ENCODE results near the gene ZNF804A.

Gene ZNF804A

DNA sequence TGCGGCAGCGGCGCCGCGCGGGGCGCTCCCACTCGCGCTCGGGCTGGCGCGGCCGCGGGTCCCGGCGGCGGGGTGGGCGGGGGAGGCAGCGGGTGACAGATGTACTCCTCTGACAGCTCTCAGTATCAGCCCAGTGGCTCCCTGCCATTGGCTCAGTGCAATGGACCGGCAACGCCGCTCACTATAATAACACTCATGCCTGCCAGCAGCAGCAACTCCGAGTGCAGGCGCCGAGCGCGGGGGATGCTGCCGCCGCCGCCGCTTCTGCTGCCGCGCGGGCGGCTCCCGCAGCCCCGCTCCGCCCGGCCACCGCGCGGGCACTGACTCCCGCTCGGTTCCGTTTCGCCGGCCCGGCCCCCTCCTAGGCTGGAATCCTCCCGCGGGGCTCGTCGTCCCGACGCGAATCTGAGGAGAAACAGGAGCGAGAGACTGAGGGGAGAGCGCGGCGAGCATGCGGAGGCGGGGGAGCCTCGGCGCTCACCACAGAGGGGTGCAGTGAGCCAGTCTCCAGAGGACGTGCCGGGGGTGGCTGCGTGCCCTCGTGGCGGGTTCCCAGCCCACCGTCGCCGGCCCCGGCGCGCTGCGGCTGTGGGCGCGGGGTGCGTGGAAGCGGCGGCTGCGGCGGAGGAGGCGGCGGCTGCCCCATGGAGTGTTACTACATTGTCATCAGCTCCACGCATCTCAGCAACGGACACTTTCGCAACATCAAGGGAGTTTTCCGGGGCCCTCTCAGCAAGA lies at the start of gene ZNF804A:
ZNF804A (plus strand) TSS at position 214 of the 738 bp plus-strand sequence; CDS start at position 645, 431 bp downstream.
- H3K9me3 Mint-ChIP-seq: no peaks in the 10 kb centered on the region
- peak within 1 kb of the TSS; percentile 55 for H3K4me3 Mint-ChIP-seq
- H3K4me1 Mint-ChIP-seq (ENCODE audit: low read depth): peaks cover 15% of the 10 kb centered on the region
- peaks cover 54% of the 10 kb centered on the region for H3K27me3 Mint-ChIP-seq
- peak; percentile 28 for DNase-seq
- no peak within 1 kb of the TSS for H3K27ac Mint-ChIP-seq
- H3K36me3 Mint-ChIP-seq (ENCODE audit: low read depth): no peaks in the 10 kb centered on the region

- Mint-ChIP-seq H3K27ac (no peak overlapping the region), H3K27me3 (no peaks in the 10 kb centered on the region), H3K4me1 (ENCODE audit: low read depth) (no peaks in the 10 kb centered on the region), H3K4me3 (no peak overlapping the region), H3K9me3 (no peaks in the 10 kb centered on the region), H3K36me3 (ENCODE audit: low read depth) (no peaks in the 10 kb centered on the region)
- DNase-seq: no peak
Observed at GRCh38 chr2:184549153-184549552, 49.2 kb upstream of the ZNF804A start.

DNA sequence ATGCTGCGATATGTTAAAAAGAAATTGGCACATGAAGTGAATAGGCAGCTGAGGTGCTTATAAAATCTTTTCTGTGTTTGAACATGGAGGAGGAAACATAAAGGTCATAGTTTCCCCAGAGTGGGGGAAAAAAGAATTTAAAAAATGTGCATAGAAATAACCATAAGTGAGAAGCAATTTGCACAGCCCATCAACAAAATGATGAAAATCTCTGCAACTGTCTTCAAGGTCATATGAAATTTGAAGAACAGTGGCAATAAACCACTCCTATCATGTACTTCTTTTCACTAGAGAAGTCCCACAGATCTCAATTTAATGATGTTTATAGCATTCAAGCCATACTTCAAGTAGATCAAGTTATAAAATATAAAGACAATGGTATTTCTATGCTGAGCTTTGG lies 46.7 kb upstream of the ZNF804A start:
- no peaks in the 10 kb centered on the region for H3K9me3 Mint-ChIP-seq
- no peak overlapping the region for H3K27ac Mint-ChIP-seq
- H3K27me3 Mint-ChIP-seq: no peaks in the 10 kb centered on the region
- H3K4me1 Mint-ChIP-seq (ENCODE audit: low read depth): no peaks in the 10 kb centered on the region
- H3K36me3 Mint-ChIP-seq (ENCODE audit: low read depth): no peaks in the 10 kb centered on the region
- DNase-seq: no peak
- H3K4me3 Mint-ChIP-seq: no peak overlapping the region

DNA sequence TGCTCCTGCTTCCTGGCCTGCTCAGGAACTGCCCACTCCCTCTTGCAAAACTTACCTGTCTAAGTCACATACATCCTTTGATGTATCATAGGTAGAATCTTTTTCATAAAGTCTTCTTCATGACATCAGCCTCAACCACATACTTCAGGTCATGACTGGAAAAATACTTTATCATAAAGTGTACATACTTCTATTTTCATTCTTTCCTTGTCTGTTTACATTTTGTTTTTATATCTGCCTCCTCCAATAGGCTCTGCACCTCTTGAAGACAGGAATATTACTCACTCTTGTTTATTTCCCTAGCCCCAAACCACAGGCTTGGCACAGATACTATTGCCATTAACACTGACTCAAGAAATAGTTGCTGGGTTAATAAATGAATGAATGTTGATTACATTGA lies 43.6 kb upstream of the ZNF804A start:
- no peak overlapping the region for H3K27ac Mint-ChIP-seq
- no peaks in the 10 kb centered on the region for H3K36me3 Mint-ChIP-seq (ENCODE audit: low read depth)
- peaks cover 2% of the 10 kb centered on the region for H3K9me3 Mint-ChIP-seq
- no peak for DNase-seq
- no peak overlapping the region for H3K4me3 Mint-ChIP-seq
- H3K4me1 Mint-ChIP-seq (ENCODE audit: low read depth): no peaks in the 10 kb centered on the region
- no peaks in the 10 kb centered on the region for H3K27me3 Mint-ChIP-seq

- Mint-ChIP-seq H3K4me1 (ENCODE audit: low read depth) (no peaks in the 10 kb centered on the region), H3K4me3 (no peak overlapping the region), H3K9me3 (peaks cover 5% of the 10 kb centered on the region), H3K36me3 (ENCODE audit: low read depth) (no peaks in the 10 kb centered on the region), H3K27ac (no peak overlapping the region), H3K27me3 (no peaks in the 10 kb centered on the region)
- DNase-seq: no peak
Observed at GRCh38 chr2:184555352-184555751, 43.0 kb upstream of the ZNF804A start.

DNA sequence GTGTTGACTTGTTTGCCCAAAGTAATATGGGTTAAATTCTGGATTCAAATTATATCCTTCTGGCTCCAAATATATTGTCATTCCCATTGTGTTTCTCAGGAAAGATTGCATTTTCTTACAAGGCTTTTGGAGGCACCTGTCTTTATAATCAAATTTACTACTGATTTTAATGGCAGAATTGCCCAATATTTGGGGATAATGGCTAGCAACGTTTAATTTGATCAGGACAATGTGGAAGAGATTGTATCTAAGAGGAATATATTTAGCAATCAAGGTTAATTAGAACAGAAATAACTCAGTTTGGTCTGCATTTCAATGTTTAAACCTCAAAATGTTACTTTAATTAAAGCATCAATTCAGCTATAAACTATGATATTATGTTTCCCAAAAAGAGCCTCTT lies 41.7 kb upstream of the ZNF804A start:
- H3K36me3 Mint-ChIP-seq (ENCODE audit: low read depth): no peaks in the 10 kb centered on the region
- no peak for DNase-seq
- no peak overlapping the region for H3K4me3 Mint-ChIP-seq
- no peak overlapping the region for H3K27ac Mint-ChIP-seq
- H3K27me3 Mint-ChIP-seq: no peaks in the 10 kb centered on the region
- H3K9me3 Mint-ChIP-seq: peaks cover 9% of the 10 kb centered on the region
- no peaks in the 10 kb centered on the region for H3K4me1 Mint-ChIP-seq (ENCODE audit: low read depth)

DNA sequence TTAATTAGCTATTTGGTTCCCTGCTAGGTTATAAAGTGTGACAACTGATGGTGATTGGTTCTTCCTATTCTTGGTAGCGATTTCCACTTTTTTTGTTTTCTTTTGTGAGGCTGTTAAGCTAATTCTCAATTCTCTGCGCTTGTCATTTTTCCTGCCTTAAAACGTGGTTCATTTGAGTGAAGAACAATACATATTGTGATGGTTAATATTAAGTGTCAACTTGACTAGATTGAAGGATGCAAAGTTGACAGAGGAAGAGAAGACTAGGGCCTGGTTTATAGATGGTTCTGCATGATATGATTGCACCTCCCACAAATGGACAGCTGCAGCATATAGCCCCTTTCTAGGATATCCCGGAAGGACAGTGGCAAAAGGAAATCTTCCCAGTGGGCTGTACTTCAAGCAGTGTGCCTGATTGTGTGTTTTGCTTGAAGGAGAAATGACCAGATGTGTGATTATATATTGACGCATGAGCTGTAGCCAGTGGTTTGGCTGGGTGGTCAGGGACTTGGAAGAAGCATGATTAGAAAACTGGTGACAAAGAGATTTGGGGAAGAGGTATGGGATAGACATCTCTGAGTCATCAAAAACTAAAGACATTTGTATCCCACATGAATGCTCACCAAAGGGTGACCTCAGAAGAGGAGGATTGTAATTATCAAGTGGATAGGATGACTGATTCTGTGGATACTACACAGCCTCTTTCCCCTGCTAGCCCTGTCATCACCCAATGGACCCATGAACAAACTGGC lies 39.4 kb upstream of the ZNF804A start:
- Mint-ChIP-seq H3K27me3 (no peaks in the 10 kb centered on the region), H3K4me3 (no peak overlapping the region), H3K9me3 (peaks cover 9% of the 10 kb centered on the region), H3K36me3 (ENCODE audit: low read depth) (no peaks in the 10 kb centered on the region), H3K27ac (no peak overlapping the region), H3K4me1 (ENCODE audit: low read depth) (no peaks in the 10 kb centered on the region)
- DNase-seq: no peak

GRCh38 chr2:184560603-184561002 lies 37.7 kb upstream of the ZNF804A start:
- Mint-ChIP-seq H3K4me3 (no peak overlapping the region), H3K4me1 (ENCODE audit: low read depth) (no peaks in the 10 kb centered on the region), H3K9me3 (peaks cover 9% of the 10 kb centered on the region), H3K36me3 (ENCODE audit: low read depth) (no peaks in the 10 kb centered on the region), H3K27ac (no peak overlapping the region), H3K27me3 (no peaks in the 10 kb centered on the region)
- DNase-seq: no peak

GRCh38 chr2:184562532-184562931 lies 35.8 kb upstream of the ZNF804A start:
- H3K4me3 Mint-ChIP-seq: no peak overlapping the region
- no peak for DNase-seq
- H3K36me3 Mint-ChIP-seq (ENCODE audit: low read depth): no peaks in the 10 kb centered on the region
- H3K27me3 Mint-ChIP-seq: no peaks in the 10 kb centered on the region
- H3K4me1 Mint-ChIP-seq (ENCODE audit: low read depth): no peaks in the 10 kb centered on the region
- no peak overlapping the region for H3K27ac Mint-ChIP-seq
- H3K9me3 Mint-ChIP-seq: peaks cover 9% of the 10 kb centered on the region

DNA sequence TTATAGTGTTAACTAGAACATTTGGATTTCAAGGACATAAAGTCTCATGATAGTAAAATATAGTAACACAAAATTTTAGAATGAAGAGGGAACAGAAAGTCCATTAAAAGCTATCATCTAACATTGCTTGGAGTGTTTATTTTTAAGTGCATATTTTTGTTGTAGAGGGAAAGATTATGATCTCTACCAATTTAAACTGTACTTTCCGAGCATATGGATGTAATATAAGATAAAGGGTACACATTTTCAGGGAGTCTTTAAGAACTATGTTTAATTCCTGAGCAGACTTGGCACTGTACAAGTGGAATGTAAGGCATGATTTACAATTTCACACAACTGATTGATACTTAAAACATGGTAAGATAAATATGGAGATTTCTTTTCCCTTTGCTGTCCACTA lies 34.2 kb upstream of the ZNF804A start:
- no peak for DNase-seq

GRCh38 chr2:184566716-184567115 lies 31.6 kb upstream of the ZNF804A start:
- Mint-ChIP-seq H3K4me1 (ENCODE audit: low read depth) (no peaks in the 10 kb centered on the region), H3K9me3 (no peaks in the 10 kb centered on the region), H3K36me3 (ENCODE audit: low read depth) (no peaks in the 10 kb centered on the region), H3K27ac (no peak overlapping the region), H3K4me3 (no peak overlapping the region), H3K27me3 (no peaks in the 10 kb centered on the region)
- DNase-seq: no peak

More for the DNA sequence above, 34.2 kb upstream of the ZNF804A start:
- H3K4me1 Mint-ChIP-seq (ENCODE audit: low read depth): no peaks in the 10 kb centered on the region
- peaks cover 9% of the 10 kb centered on the region for H3K9me3 Mint-ChIP-seq
- H3K36me3 Mint-ChIP-seq (ENCODE audit: low read depth): no peaks in the 10 kb centered on the region
- no peak overlapping the region for H3K27ac Mint-ChIP-seq
- H3K4me3 Mint-ChIP-seq: no peak overlapping the region
- H3K27me3 Mint-ChIP-seq: no peaks in the 10 kb centered on the region

DNA sequence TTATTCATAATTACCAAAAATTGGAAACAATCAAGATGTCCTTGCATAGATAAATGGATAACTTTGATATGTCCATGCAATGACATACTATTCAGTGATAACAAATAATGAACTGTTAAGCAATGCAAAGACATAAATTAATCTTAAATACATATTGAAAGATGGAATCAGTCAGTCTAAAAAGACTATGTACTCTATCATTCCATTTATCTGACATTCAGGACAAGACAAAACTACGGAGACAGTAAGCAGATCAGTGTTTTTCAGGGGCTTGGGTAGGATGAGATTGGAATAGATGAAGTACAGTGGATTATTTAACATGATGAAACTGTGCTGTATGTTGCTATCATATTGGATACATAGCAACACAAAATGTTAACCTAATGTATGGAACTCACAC lies 21.3 kb upstream of the ZNF804A start:
- Mint-ChIP-seq H3K4me3 (no peak overlapping the region), H3K9me3 (no peaks in the 10 kb centered on the region), H3K36me3 (ENCODE audit: low read depth) (no peaks in the 10 kb centered on the region), H3K4me1 (ENCODE audit: low read depth) (no peaks in the 10 kb centered on the region), H3K27me3 (no peaks in the 10 kb centered on the region), H3K27ac (no peak overlapping the region)
- no peak for DNase-seq

DNA sequence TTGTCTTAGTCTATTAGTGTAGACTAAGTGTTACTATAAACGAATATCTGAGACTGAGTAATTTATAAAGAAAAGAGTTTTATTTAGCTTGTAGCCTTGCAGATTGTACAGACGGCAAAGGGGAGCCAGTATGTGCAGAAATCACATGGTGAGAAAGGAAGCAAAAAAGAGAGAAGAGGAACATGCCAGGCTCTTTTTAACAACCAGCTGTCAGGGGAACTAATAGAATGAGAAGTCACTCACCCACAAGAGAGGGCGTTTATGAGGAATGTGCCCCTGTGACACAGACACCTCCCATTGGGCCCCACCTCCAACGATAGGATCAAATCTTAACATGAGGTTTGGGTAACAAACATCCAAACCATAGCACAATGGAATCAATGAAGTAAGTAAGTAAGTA lies 20.6 kb upstream of the ZNF804A start:
- Mint-ChIP-seq H3K27ac (no peak overlapping the region), H3K9me3 (no peaks in the 10 kb centered on the region), H3K36me3 (ENCODE audit: low read depth) (no peaks in the 10 kb centered on the region), H3K4me3 (no peak overlapping the region), H3K4me1 (ENCODE audit: low read depth) (no peaks in the 10 kb centered on the region), H3K27me3 (no peaks in the 10 kb centered on the region)
- no peak for DNase-seq

GRCh38 chr2:184579226-184579625 lies 19.1 kb upstream of the ZNF804A start:
- Mint-ChIP-seq H3K27me3 (no peaks in the 10 kb centered on the region), H3K36me3 (ENCODE audit: low read depth) (no peaks in the 10 kb centered on the region), H3K4me3 (no peak overlapping the region), H3K27ac (no peak overlapping the region), H3K9me3 (no peaks in the 10 kb centered on the region), H3K4me1 (ENCODE audit: low read depth) (no peaks in the 10 kb centered on the region)
- DNase-seq: no peak

- DNase-seq: no peak
- Mint-ChIP-seq H3K36me3 (ENCODE audit: low read depth) (no peaks in the 10 kb centered on the region), H3K4me1 (ENCODE audit: low read depth) (no peaks in the 10 kb centered on the region), H3K4me3 (no peak overlapping the region), H3K9me3 (peaks cover 5% of the 10 kb centered on the region), H3K27ac (no peak overlapping the region), H3K27me3 (no peaks in the 10 kb centered on the region)
Observed at GRCh38 chr2:184581391-184581790, 16.9 kb upstream of the ZNF804A start.

Measured in activated T-cell treated with anti-CD3 and anti-CD28 coated beads, Interleukin-2, amount 50 U/mL, for 24 hours (primary cell).